GM12878 (cell line): ENCODE data around the gene MGAT4C. TPM values are rescaled to one million over a fixed set of nuclear protein-coding genes. Genes with fewer than 3 reads are reported as not detected.

ENCODE experiments used
- ATAC-seq: fragments of 200-7000 bp; cut with Tn5 transposase; 3 replicates; pipeline ENCODE4 v1.9.1; 2020; ENCODE audit warnings: mild to moderate bottlenecking, moderate library complexity
- BruUV-seq: library from RNA; stranded (reverse); fragments of 400-500 nt; replicated peaks from 2 replicates; lab custom pipeline; 2021; lab: Mats Ljungman, UMichigan
- CTCF ChIA-PET: fragments of 300-600 bp; sonication (Branson Sonifier 250); formaldehyde crosslinking; extraction: SDS; loops from one replicate; lab custom pipeline; 2021; ENCODE audit warnings: inconsistent platforms; lab: Yijun Ruan, JAX
- POLR2A ChIA-PET: fragments of 350-600 bp; formaldehyde crosslinking; extraction: SDS; loops from one replicate; lab custom pipeline; 2021; ENCODE audit warnings: inconsistent platforms; lab: Charles Lee
- RAD21 ChIA-PET: fragments of 300-600 bp; sonication (Branson Sonifier 250); formaldehyde crosslinking; loops from one replicate; lab custom pipeline; 2023; ENCODE audit warnings: antibody characterized with exemption; ENCODE audit not compliant: unreplicated experiment; lab: Charles Lee
- SMC1A ChIA-PET: fragments of 300-600 bp; sonication (Branson Sonifier 250); formaldehyde crosslinking; loops from one replicate; lab custom pipeline; 2023; ENCODE audit not compliant: unreplicated experiment, uncharacterized antibody; lab: Charles Lee
- DNase-seq: peaks from one replicate; pipeline ENCODE4 v3.0.0-alpha.2; 2011; ENCODE audit warnings: low read depth, low spot score
- FAIRE-seq: peaks from 3 replicates; lab custom pipeline; 2011; peaks lifted over from hg19 to GRCh38; lab: Jason Lieb, UNC
- H2AFZ ChIP-seq: 2 replicates; pipeline ENCODE4 v1.6.0; 2011; ENCODE audit warnings: low read depth, low read length, control low read depth; ENCODE audit not compliant: control insufficient read depth
- H3K27ac ChIP-seq: 2 replicates; pipeline ENCODE4 v1.5.1; 2011; ENCODE audit warnings: control low read depth; ENCODE audit not compliant: control insufficient read depth, insufficient read depth
- H3K27me3 ChIP-seq, 2 experiments: replicated peaks in 1 of 2; 2 replicates each; pipeline versions ENCODE4 v1.6.0 to v1.6.1; 2011; ENCODE audit warnings: low read length in 1 of 2; ENCODE audit not compliant: control insufficient read depth in 2 of 2, insufficient read depth in 2 of 2
- H3K36me3 ChIP-seq, 2 experiments: 2 replicates each; pipeline ENCODE4 v1.5.1; 2011; ENCODE audit warnings: low read length in 1 of 2; ENCODE audit not compliant: control insufficient read depth in 2 of 2, insufficient read depth in 2 of 2
- H3K4me1 ChIP-seq: 2 replicates; pipeline ENCODE4 v1.6.1; 2011; ENCODE audit warnings: mild to moderate bottlenecking, low read length, moderate library complexity, mixed read lengths; ENCODE audit not compliant: control insufficient read depth, insufficient read depth
- H3K4me2 ChIP-seq: 2 replicates; pipeline ENCODE4 v1.6.0; 2011; ENCODE audit warnings: control low read depth; ENCODE audit not compliant: control insufficient read depth, insufficient read depth
- H3K4me3 ChIP-seq: fragments of 200-600 bp; sonication (generic); 2 replicates; pipeline ENCODE4 v1.5.1; 2016
- H3K79me2 ChIP-seq: 2 replicates; pipeline ENCODE4 v1.6.0; 2011; ENCODE audit warnings: low read length; ENCODE audit not compliant: control insufficient read depth, insufficient read depth
- H3K9ac ChIP-seq: 2 replicates; pipeline ENCODE4 v1.8.0; 2011; ENCODE audit warnings: low read length, control low read depth, mixed read lengths; ENCODE audit not compliant: control insufficient read depth, insufficient read depth
- H3K9me3 ChIP-seq: replicated peaks from 3 replicates; pipeline ENCODE4 v1.5.1; 2011; ENCODE audit warnings: mild to moderate bottlenecking, low read length; ENCODE audit not compliant: control insufficient read depth, insufficient read depth
- H4K20me1 ChIP-seq: 2 replicates; pipeline ENCODE4 v1.6.0; 2011; ENCODE audit not compliant: control insufficient read depth, insufficient read depth
- ASH2L ChIP-seq: fragments of 300-600, 200-600 bp; sonication (generic); IDR thresholded peaks from 2 replicates; pipeline ENCODE4 v1.6.1; 2017; ENCODE audit warnings: low read depth, mild to moderate bottlenecking, borderline replicate concordance
- ATF7 ChIP-seq: fragments of 450-650 bp; IDR thresholded peaks from 2 replicates; pipeline ENCODE4 v1.6.1; 2016; ENCODE audit warnings: low read depth, mild to moderate bottlenecking
- BHLHE40 ChIP-seq, 2 experiments: fragments of 450-650 bp in 1 of 2; IDR thresholded peaks; 2 replicates each; pipeline ENCODE4 v1.6.1; 2011 to 2017; ENCODE audit warnings: low read depth in 2 of 2, borderline replicate concordance in 1 of 2, improper control_type of control experiment in 1 of 2, low read length in 1 of 2, mild to moderate bottlenecking in 1 of 2
- CREB1 ChIP-seq: IDR thresholded peaks from 2 replicates; pipeline ENCODE4 v1.6.1; 2012; ENCODE audit warnings: low read depth, mild to moderate bottlenecking, inconsistent platforms
- HCFC1 ChIP-seq: fragments of 150-350 bp; IDR thresholded peaks from 2 replicates; pipeline ENCODE4 v1.6.1; 2014; ENCODE audit warnings: low read length
- IKZF1 ChIP-seq: fragments of 450-650 bp; conservative IDR thresholded peaks from 2 replicates; pipeline ENCODE4 v1.6.1; 2017; ENCODE audit warnings: antibody characterized with exemption, mild to moderate bottlenecking
- MTA3 ChIP-seq: IDR thresholded peaks from 2 replicates; pipeline ENCODE4 v1.6.1; 2012; ENCODE audit warnings: low read length, inconsistent platforms, borderline replicate concordance
- MYB ChIP-seq: fragments of 150-350 bp; IDR thresholded peaks from 2 replicates; pipeline ENCODE4 v1.6.1; 2014; ENCODE audit warnings: mild to moderate bottlenecking, low read depth, low read length, borderline replicate concordance
- PML ChIP-seq: IDR thresholded peaks from 2 replicates; pipeline ENCODE4 v1.6.1; 2012; ENCODE audit warnings: low read length, inconsistent platforms
- YY1 ChIP-seq: IDR thresholded peaks from 2 replicates; pipeline ENCODE4 v1.6.1; 2011; ENCODE audit warnings: low read depth, mild to moderate bottlenecking, low read length
- WGBS: methylation state at CpG from one replicate; pipeline ENCODE4 v1.1.6; 2016; ENCODE audit warnings: low lambda C conversion rate; ENCODE audit not compliant: insufficient replicate concordance, insufficient coverage; ENCODE audit errors: missing lambda C conversion rate; 5-methylcytosine and 5-hydroxymethylcytosine counted together
- in situ Hi-C: fragments of 300-500 bp; cut with MboI; formaldehyde crosslinking; loops from 9 replicates; pipeline ENCODE4 v1.14.3; 2018; ENCODE audit warnings: mixed read lengths
- intact Hi-C: fragments of 100-400 bp; cut with micrococcal nuclease; formaldehyde crosslinking; loops from one replicate; pipeline ENCODE4 v1.14.2; 2022; ENCODE audit not compliant: unreplicated experiment
- polyA plus RNA-seq, 11 experiments: library from polyadenylated mRNA; depleted of rRNA in 4 of 11; unstranded in 6 of 11; stranded (reverse) in 5 of 11; fragments of >200 nt; fragmentation: Nextera tagmentation in 4 of 11; fragmentation: Illumina TruSeq in 1 of 11; extraction: Ambion mirVana in 4 of 11; extraction: Trizol in 1 of 11; gene quantifications; 1 replicate in 1 of 11; 2 replicates in 10 of 11; pipeline versions ENCODE4 v1.2.1 to v1.2.3, GENCODE V29; 2011 to 2016; ENCODE audit warnings: inconsistent platforms in 2 of 11, missing spikeins in 2 of 11, low read depth in 1 of 11
- total RNA-seq, 4 experiments: library from RNA; depleted of rRNA in 3 of 4; stranded (reverse); fragments of >200 nt in 3 of 4; fragmentation: Illumina TruSeq in 1 of 4; extraction: Trizol in 1 of 4; gene quantifications; 2 replicates each; pipeline versions ENCODE4 v1.2.1 to v1.2.3, GENCODE V29; 2013 to 2021
- TF ChIP-seq, protein P1 (sequence below): fragments of 450-650 bp; IDR thresholded peaks from 2 replicates; pipeline ENCODE4 v1.6.1; 2016; ENCODE audit warnings: mild to moderate bottlenecking, moderate library complexity, borderline replicate concordance
- TF ChIP-seq, protein P2 (sequence below): fragments of 450-650 bp; IDR thresholded peaks from 2 replicates; pipeline ENCODE4 v1.6.1; 2016; ENCODE audit warnings: mild to moderate bottlenecking
- TF ChIP-seq, protein P3 (sequence below): fragments of 450-650 bp; formaldehyde crosslinking; IDR thresholded peaks from 2 replicates; pipeline ENCODE4 v1.4.0; 2020; ENCODE audit warnings: mild to moderate bottlenecking, moderate library complexity

The MGAT4C gene
- total and polyA plus RNA-seq, 10 of the 15 experiments (the other 5 are each of a cell fraction or from before 2014, with no cell fraction given), result not detected

DNA sequence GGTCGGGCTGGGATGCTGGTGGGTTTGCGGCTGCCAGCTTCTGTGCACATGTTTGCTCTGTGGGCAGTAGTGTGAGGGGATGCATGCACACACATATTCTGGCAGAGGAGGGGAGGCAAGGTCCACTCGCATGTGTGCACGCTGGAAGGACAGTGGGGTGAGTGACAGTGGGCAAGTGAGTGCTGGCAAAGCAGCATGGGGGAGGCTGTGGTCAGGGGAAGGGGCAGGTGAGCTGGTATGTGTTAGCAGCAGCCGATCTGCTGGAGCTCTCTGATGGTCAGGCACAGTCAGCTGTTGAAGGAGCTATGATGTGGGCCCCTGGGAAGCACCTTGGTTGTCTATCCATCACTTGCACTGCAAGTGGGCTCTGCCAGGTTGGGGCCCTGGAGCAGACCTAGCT is 211.8 kb downstream of the MGAT4C start (continued):
- TF ChIP-seq, protein P1, sequence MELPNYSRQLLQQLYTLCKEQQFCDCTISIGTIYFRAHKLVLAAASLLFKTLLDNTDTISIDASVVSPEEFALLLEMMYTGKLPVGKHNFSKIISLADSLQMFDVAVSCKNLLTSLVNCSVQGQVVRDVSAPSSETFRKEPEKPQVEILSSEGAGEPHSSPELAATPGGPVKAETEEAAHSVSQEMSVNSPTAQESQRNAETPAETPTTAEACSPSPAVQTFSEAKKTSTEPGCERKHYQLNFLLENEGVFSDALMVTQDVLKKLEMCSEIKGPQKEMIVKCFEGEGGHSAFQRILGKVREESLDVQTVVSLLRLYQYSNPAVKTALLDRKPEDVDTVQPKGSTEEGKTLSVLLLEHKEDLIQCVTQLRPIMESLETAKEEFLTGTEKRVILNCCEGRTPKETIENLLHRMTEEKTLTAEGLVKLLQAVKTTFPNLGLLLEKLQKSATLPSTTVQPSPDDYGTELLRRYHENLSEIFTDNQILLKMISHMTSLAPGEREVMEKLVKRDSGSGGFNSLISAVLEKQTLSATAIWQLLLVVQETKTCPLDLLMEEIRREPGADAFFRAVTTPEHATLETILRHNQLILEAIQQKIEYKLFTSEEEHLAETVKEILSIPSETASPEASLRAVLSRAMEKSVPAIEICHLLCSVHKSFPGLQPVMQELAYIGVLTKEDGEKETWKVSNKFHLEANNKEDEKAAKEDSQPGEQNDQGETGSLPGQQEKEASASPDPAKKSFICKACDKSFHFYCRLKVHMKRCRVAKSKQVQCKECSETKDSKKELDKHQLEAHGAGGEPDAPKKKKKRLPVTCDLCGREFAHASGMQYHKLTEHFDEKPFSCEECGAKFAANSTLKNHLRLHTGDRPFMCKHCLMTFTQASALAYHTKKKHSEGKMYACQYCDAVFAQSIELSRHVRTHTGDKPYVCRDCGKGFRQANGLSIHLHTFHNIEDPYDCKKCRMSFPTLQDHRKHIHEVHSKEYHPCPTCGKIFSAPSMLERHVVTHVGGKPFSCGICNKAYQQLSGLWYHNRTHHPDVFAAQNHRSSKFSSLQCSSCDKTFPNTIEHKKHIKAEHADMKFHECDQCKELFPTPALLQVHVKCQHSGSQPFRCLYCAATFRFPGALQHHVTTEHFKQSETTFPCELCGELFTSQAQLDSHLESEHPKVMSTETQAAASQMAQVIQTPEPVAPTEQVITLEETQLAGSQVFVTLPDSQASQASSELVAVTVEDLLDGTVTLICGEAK, result no peak
- TF ChIP-seq, protein P2, sequence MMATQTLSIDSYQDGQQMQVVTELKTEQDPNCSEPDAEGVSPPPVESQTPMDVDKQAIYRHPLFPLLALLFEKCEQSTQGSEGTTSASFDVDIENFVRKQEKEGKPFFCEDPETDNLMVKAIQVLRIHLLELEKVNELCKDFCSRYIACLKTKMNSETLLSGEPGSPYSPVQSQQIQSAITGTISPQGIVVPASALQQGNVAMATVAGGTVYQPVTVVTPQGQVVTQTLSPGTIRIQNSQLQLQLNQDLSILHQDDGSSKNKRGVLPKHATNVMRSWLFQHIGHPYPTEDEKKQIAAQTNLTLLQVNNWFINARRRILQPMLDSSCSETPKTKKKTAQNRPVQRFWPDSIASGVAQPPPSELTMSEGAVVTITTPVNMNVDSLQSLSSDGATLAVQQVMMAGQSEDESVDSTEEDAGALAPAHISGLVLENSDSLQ, result no peak
- TF ChIP-seq IKZF1, result no peak

DNA sequence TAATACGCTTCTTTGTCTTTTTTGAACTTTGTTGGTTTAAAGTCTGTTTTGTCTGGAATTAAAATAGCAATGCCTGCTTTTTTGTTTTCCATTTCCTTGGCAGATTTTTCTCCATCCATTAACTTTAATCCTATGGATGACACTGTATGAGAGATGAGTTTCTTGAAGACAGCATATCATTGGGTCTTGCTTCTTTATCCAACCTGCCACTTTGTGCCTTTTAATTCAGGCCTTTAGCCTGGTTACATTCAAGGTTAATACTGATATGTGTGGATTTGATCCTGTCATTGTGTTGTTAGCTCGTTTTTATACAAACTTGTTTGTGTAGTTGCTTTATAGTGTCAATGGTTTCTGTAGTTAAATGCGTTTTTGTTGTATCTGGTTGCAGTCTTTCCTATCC is 214.1 kb downstream of the MGAT4C start:
- no peak overlapping the region for H3K4me3 ChIP-seq
- no peaks in the 10 kb centered on the region for H3K36me3 ChIP-seq
- no peak overlapping the region for H2AFZ ChIP-seq
- ChIA-PET RAD21 (no interaction called here), CTCF (no interaction called here), POLR2A (interaction anchor here (0.7 kb wide), 1 partner anchor 249 kb away, joined by 3 read pairs; no protein-coding TSS in a partner anchor), SMC1A (no interaction called here)
- no TSS peak for BruUV-seq
- no peaks in the 10 kb centered on the region for H3K79me2 ChIP-seq
- no peak overlapping the region for H3K9ac ChIP-seq
- no peaks in the 10 kb centered on the region for H3K9me3 ChIP-seq
- ATAC-seq, result no peak
- no peak for DNase-seq
- no peak for TF ChIP-seq ATF7
- no peak for TF ChIP-seq HCFC1
- no peak for TF ChIP-seq PML
- no peak for TF ChIP-seq BHLHE40 (IDR thresholded peaks at IDR 0.05; ENCODE audit: borderline replicate concordance in 1 of 2, low read depth in 2 of 2, low read length in 1 of 2)
- no peak for TF ChIP-seq ASH2L
- TF ChIP-seq, protein P3, sequence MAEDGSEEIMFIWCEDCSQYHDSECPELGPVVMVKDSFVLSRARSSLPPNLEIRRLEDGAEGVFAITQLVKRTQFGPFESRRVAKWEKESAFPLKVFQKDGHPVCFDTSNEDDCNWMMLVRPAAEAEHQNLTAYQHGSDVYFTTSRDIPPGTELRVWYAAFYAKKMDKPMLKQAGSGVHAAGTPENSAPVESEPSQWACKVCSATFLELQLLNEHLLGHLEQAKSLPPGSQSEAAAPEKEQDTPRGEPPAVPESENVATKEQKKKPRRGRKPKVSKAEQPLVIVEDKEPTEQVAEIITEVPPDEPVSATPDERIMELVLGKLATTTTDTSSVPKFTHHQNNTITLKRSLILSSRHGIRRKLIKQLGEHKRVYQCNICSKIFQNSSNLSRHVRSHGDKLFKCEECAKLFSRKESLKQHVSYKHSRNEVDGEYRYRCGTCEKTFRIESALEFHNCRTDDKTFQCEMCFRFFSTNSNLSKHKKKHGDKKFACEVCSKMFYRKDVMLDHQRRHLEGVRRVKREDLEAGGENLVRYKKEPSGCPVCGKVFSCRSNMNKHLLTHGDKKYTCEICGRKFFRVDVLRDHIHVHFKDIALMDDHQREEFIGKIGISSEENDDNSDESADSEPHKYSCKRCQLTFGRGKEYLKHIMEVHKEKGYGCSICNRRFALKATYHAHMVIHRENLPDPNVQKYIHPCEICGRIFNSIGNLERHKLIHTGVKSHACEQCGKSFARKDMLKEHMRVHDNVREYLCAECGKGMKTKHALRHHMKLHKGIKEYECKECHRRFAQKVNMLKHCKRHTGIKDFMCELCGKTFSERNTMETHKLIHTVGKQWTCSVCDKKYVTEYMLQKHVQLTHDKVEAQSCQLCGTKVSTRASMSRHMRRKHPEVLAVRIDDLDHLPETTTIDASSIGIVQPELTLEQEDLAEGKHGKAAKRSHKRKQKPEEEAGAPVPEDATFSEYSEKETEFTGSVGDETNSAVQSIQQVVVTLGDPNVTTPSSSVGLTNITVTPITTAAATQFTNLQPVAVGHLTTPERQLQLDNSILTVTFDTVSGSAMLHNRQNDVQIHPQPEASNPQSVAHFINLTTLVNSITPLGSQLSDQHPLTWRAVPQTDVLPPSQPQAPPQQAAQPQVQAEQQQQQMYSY (CRISPR knock-in tag), result no peak
- no peak for TF ChIP-seq MYB
- no peak for TF ChIP-seq CREB1
- no peak for TF ChIP-seq MTA3
- no peak for TF ChIP-seq YY1
- in situ Hi-C loops (no loop called here), intact Hi-C loops (no loop called here)
- no peaks in the 10 kb centered on the region for H3K27me3 ChIP-seq
- 0% methylated on average over 3 of the region's 3 CpGs for WGBS
- no peak for FAIRE-seq
- no peak overlapping the region for H3K27ac ChIP-seq
- no peaks in the 10 kb centered on the region for H3K4me1 ChIP-seq
- no peak overlapping the region for H3K4me2 ChIP-seq
- no peaks in the 10 kb centered on the region for H4K20me1 ChIP-seq
